ENCODE data around the gene SAMD11. TPM values are rescaled to one million over a fixed set of nuclear protein-coding genes. Genes with fewer than 3 reads are reported as not detected.

SAMD11 gene
- total RNA-seq, 2 donors from 2014 or later: 2.1 to 2.3 TPM

DNA sequence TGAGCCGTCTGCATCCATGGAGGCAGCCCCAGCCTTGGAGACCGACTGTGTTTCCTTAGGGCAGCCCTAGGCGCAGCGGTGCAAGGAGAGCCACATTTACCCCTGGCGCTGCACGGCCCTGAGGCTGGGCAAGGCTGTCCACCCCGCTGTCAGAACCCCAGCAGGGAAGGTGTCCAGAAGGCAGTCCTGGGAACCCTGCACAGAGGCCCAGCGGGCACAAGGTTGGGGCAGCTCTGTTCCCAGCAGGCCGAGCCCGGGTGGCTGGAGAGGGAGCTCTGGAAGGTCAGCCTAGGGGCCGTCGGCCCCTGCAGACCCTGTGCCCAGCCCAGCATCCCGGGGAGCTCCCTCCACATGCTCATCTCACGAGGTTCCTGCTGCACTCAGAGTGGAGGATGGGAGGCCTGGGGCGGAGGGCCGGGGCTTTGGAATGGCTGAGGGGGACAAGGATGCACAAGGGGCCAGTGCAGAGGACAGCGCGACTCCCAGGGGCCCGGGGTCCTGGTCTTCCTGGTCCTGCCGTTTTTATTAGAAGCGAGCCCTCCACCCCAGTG is 19.9 kb upstream of the SAMD11 start:
- WGBS, 2 donors: 65 to 82% methylated on average over 6 to 21 of the region's 21 CpGs
- ATAC-seq (no peak), DNase-seq (peak in 1 of 4 donors; percentile 12)
- intact Hi-C loops (cut with DNase I): no loop called here
- Histone ChIP-seq H3K4me1 (peaks cover 14% of the 10 kb centered on the region), H3K9me3 (no peaks in the 10 kb centered on the region), H3K27me3 (peaks cover 0 to 6% of the 10 kb centered on the region in 2 donors), H3K27ac (no peak overlapping the region), H3K36me3 (replicated peaks in 1 of 2; ENCODE audit: insufficient read depth in 1 of 2, low read depth in 2 of 2) (no peaks in the 10 kb centered on the region), H3K4me3 (no peak overlapping the region)
- no peak for TF ChIP-seq POLR2A (IDR thresholded peaks at IDR 0.05)
- no peak for TF ChIP-seq CTCF (IDR thresholded peaks at IDR 0.05)

DNA sequence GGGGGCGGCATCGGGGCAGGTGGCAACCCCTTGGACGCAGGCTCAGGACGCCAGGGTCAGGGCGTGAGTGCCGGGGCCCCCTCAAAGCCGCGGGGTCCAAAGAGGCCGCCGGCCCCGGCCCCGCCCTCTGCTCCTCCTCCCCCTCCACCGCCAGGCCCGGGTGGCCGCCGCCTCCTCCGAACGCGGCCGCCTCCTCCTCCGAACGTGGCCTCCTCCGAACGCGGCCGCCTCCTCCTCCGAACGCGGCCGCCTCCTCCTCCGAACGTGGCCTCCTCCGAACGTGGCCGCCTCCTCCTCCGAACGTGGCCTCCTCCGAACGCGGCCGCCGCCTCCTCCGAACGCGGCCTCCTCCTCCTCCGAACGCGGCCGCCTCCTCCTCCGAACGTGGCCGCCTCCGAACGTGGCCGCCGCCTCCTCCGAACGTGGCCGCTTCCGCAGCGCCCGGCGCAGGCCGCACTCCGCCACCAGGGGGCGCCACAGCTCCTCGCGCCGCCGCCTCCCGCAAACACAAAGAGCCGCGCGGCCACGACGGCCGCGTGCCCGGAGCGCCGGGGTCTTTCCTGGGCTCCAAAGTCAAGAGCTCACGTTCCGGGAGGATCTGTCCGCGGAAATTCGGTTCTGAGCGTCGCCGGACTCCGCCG is 19.3 kb upstream of the SAMD11 start:
- Histone ChIP-seq H3K27ac (no peak overlapping the region), H3K27me3 (peaks cover 0 to 6% of the 10 kb centered on the region in 2 donors), H3K4me3 (no peak overlapping the region), H3K9me3 (no peaks in the 10 kb centered on the region), H3K4me1 (peaks cover 14% of the 10 kb centered on the region), H3K36me3 (replicated peaks in 1 of 2; ENCODE audit: insufficient read depth in 1 of 2, low read depth in 2 of 2) (no peaks in the 10 kb centered on the region)
- intact Hi-C loops (cut with DNase I): no loop called here
- DNase-seq: peak; percentile 73 to 84 (median 76)
- peak; percentile 86 for ATAC-seq
- 4% methylated on average over 84 of the region's 91 CpGs; no CpG with 5 or more reads in 1 of the 2 donors for WGBS, 2 donors
- TF ChIP-seq POLR2A (IDR thresholded peaks at IDR 0.05) (no peak), CTCF (IDR thresholded peaks at IDR 0.05) (peak; percentile 53 to 98 (median 95))

DNA sequence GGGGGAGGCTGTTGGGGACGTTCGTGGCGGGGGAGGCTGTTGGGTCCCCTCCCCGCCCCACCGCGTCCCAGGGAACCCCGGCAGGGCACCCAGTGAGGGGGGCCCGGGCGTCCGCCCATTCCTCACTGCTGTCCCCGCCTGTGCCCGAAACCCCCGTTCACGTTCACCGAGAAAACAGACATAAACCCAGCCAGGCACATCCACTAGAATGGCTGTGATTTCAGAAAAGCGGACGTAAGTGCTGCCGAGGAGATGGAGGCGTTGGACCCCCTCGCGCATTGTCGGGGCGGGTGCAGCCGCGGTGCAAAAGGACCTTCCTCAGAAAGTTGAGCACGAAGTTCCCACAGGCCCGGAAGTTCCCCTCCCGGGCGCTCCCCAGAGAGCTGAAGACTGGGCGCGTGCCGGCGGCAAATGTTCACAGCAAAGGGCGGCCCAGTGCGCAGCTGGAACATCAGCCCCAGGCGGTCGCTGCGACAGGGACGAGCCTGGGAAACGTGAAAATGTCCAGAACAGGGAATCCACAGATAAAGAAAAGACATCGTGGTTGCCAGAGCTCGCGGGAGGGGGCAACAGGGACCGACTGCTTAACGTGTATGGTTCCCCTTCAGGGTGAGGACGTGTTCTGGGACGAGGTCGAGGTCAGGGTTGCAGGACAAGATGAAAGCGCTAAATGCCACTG is 18.5 kb upstream of the SAMD11 start:
- Histone ChIP-seq H3K27ac (no peak overlapping the region), H3K9me3 (no peaks in the 10 kb centered on the region), H3K27me3 (peaks cover 0 to 8% of the 10 kb centered on the region in 2 donors), H3K4me1 (peaks cover 16% of the 10 kb centered on the region), H3K4me3 (no peak overlapping the region), H3K36me3 (replicated peaks in 1 of 2; ENCODE audit: insufficient read depth in 1 of 2, low read depth in 2 of 2) (no peaks in the 10 kb centered on the region)
- TF ChIP-seq CTCF (IDR thresholded peaks at IDR 0.05) (no peak), POLR2A (IDR thresholded peaks at IDR 0.05) (no peak)
- intact Hi-C loops (cut with DNase I): no loop called here
- ATAC-seq (peak; percentile 24), DNase-seq (peak in 2 of 4 donors; percentile 25 to 39)
- WGBS, 2 donors: 8 to 14% methylated on average over 13 to 49 of the region's 49 CpGs

GRCh38 chr1:905811-906599 is 17.7 kb upstream of the SAMD11 start:
- Histone ChIP-seq H3K36me3 (replicated peaks in 1 of 2; ENCODE audit: insufficient read depth in 1 of 2, low read depth in 2 of 2) (no peaks in the 10 kb centered on the region), H3K4me3 (no peak overlapping the region), H3K9me3 (no peaks in the 10 kb centered on the region), H3K27ac (no peak overlapping the region), H3K4me1 (peaks cover 24% of the 10 kb centered on the region), H3K27me3 (peaks cover 0 to 11% of the 10 kb centered on the region in 2 donors)
- ATAC-seq (no peak), DNase-seq (peak in 2 of 4 donors; percentile 1 to 18)
- TF ChIP-seq CTCF (IDR thresholded peaks at IDR 0.05) (no peak), POLR2A (IDR thresholded peaks at IDR 0.05) (no peak)
- intact Hi-C loops (cut with DNase I): no loop called here
- WGBS, 2 donors: 38 to 52% methylated on average over 7 to 13 of the region's 13 CpGs
